IMR-90 (cell line): ENCODE data around the gene MARCHF6. TPM values are rescaled to one million over a fixed set of nuclear protein-coding genes. Genes with fewer than 3 reads are reported as not detected.

ENCODE experiments used
- ATAC-seq: fragments of 200-7000 bp; cut with Tn5 transposase; 2 replicates; pipeline ENCODE4 v1.9.1; 2020; ENCODE audit warnings: low read depth, mild to moderate bottlenecking, moderate library complexity
- BruUV-seq: library from RNA; stranded (reverse); fragments of 400-500 nt; replicated peaks from 2 replicates; lab custom pipeline; 2021; lab: Mats Ljungman, UMichigan
- CTCF ChIA-PET: fragments of 300-600 bp; formaldehyde crosslinking; extraction: SDS; loops from one replicate; lab custom pipeline; 2021; ENCODE audit warnings: antibody characterized with exemption; lab: Yijun Ruan, JAX
- POLR2A ChIA-PET: fragments of 300-600 bp; sonication (Branson Sonifier 250); formaldehyde crosslinking; loops from one replicate; lab custom pipeline; 2022; ENCODE audit warnings: antibody characterized with exemption; ENCODE audit not compliant: unreplicated experiment; lab: Charles Lee
- DNase-seq: peaks from one replicate; pipeline ENCODE4 v3.0.0; 2013
- H2AFZ ChIP-seq: replicated peaks from 2 replicates; pipeline ENCODE3; 2013; ENCODE audit warnings: low read length, mild to moderate bottlenecking; ENCODE audit not compliant: poor library complexity
- H2AK5ac ChIP-seq: 2 replicates; pipeline ENCODE4 v1.6.1; 2013; ENCODE audit warnings: low read depth, low read length, inconsistent platforms
- H2AK9ac ChIP-seq: replicated peaks from 2 replicates; pipeline ENCODE3; 2013; ENCODE audit warnings: mild to moderate bottlenecking, low read depth, low read length, moderate library complexity; ENCODE audit not compliant: poor library complexity
- H2BK120ac ChIP-seq: 2 replicates; pipeline ENCODE4 v1.6.1; 2013; ENCODE audit warnings: low read depth, low read length, inconsistent platforms
- H2BK15ac ChIP-seq: 3 replicates; pipeline ENCODE4 v1.6.1; 2013; ENCODE audit warnings: low read depth, low read length, inconsistent platforms
- H2BK20ac ChIP-seq: 2 replicates; pipeline ENCODE4 v1.6.1; 2013; ENCODE audit warnings: low read depth, mild to moderate bottlenecking, inconsistent platforms, low read length, moderate library complexity
- H2BK5ac ChIP-seq: 2 replicates; pipeline ENCODE4 v1.6.1; 2013; ENCODE audit warnings: mild to moderate bottlenecking, low read depth, low read length, inconsistent platforms; ENCODE audit not compliant: poor library complexity, severe bottlenecking
- H3K14ac ChIP-seq: replicated peaks from 2 replicates; pipeline ENCODE4 v1.6.1; 2013; ENCODE audit warnings: low read depth, low read length, inconsistent platforms
- H3K18ac ChIP-seq: 2 replicates; pipeline ENCODE4 v1.6.1; 2013; ENCODE audit warnings: low read depth, low read length, control low read depth
- H3K23ac ChIP-seq: 2 replicates; pipeline ENCODE4 v1.6.1; 2013; ENCODE audit warnings: low read depth, low read length, inconsistent platforms
- H3K27ac ChIP-seq: 2 replicates; pipeline ENCODE4 v1.5.1; 2013; ENCODE audit warnings: mild to moderate bottlenecking, control low read depth, low read length; ENCODE audit not compliant: insufficient read depth
- H3K27me3 ChIP-seq: 2 replicates; pipeline ENCODE4 v1.6.1; 2013; ENCODE audit warnings: low read length; ENCODE audit not compliant: control insufficient read depth, insufficient read depth
- H3K36me3 ChIP-seq: 2 replicates; pipeline ENCODE4 v1.6.1; 2013; ENCODE audit warnings: low read length, mixed read lengths; ENCODE audit not compliant: control insufficient read depth, insufficient read depth
- H3K4ac ChIP-seq: 2 replicates; pipeline ENCODE4 v1.6.1; 2013; ENCODE audit warnings: low read depth, low read length, inconsistent platforms
- H3K4me1 ChIP-seq: 2 replicates; pipeline ENCODE4 v1.6.1; 2013; ENCODE audit warnings: low read length, mixed read lengths; ENCODE audit not compliant: control insufficient read depth, insufficient read depth
- H3K4me2 ChIP-seq: 2 replicates; pipeline ENCODE4 v1.6.1; 2013; ENCODE audit warnings: low read depth, mild to moderate bottlenecking, control low read depth, low read length, moderate library complexity
- H3K4me3 ChIP-seq: 2 replicates; pipeline ENCODE4 v1.5.1; 2013; ENCODE audit warnings: low read depth, mild to moderate bottlenecking, control low read depth, low read length, moderate library complexity; ENCODE audit not compliant: insufficient read depth
- H3K56ac ChIP-seq: 2 replicates; pipeline ENCODE4 v1.6.1; 2013; ENCODE audit warnings: low read length, inconsistent platforms; ENCODE audit not compliant: insufficient read depth; ENCODE audit errors: extremely low read depth
- H3K79me1 ChIP-seq, 2 experiments: 2 replicates each; pipeline ENCODE4 v1.6.1; 2013; ENCODE audit warnings: low read length in 2 of 2, inconsistent platforms in 1 of 2, low read depth in 1 of 2
- H3K9ac ChIP-seq: 2 replicates; pipeline ENCODE4 v1.6.1; 2013; ENCODE audit warnings: low read depth, low read length, control low read depth
- H3K9me1 ChIP-seq: 2 replicates; pipeline ENCODE4 v1.6.1; 2013; ENCODE audit warnings: low read length, inconsistent platforms; ENCODE audit not compliant: insufficient read depth
- H3K9me3 ChIP-seq: 2 replicates; pipeline ENCODE4 v1.6.1; 2013; ENCODE audit warnings: low read length; ENCODE audit not compliant: control insufficient read depth, insufficient read depth
- H4K20me1 ChIP-seq: 2 replicates; pipeline ENCODE4 v1.6.1; 2013; ENCODE audit warnings: low read length, inconsistent platforms; ENCODE audit not compliant: insufficient read depth
- H4K5ac ChIP-seq: 2 replicates; pipeline ENCODE4 v1.6.1; 2013; ENCODE audit warnings: mild to moderate bottlenecking, low read depth, low read length, control low read depth
- H4K8ac ChIP-seq, 2 experiments: 2 replicates each; pipeline ENCODE4 v1.6.1; 2013; ENCODE audit warnings: low read depth in 2 of 2, low read length in 2 of 2, control low read depth in 1 of 2, inconsistent platforms in 1 of 2
- H4K91ac ChIP-seq: 2 replicates; pipeline ENCODE4 v1.6.1; 2013; ENCODE audit warnings: low read depth, low read length, inconsistent platforms; ENCODE audit not compliant: insufficient read depth
- BHLHE40 ChIP-seq: fragments of 150-350 bp; IDR thresholded peaks from 2 replicates; pipeline ENCODE4 v1.6.1; 2016; ENCODE audit warnings: mild to moderate bottlenecking, low read depth, low read length
- CEBPB ChIP-seq: IDR thresholded peaks from 2 replicates; pipeline ENCODE4 v1.6.1; 2012; ENCODE audit warnings: low read depth, low read length, improper control_type of control experiment
- CHD1 ChIP-seq: IDR thresholded peaks from 2 replicates; pipeline ENCODE4 v1.6.1; 2012; ENCODE audit warnings: low read depth, low read length, improper control_type of control experiment
- CTCF ChIP-seq: conservative IDR thresholded peaks from 2 replicates; pipeline ENCODE4 v1.5.1; 2012; ENCODE audit warnings: mild to moderate bottlenecking, low read depth, low read length, improper control_type of control experiment
- ELK1 ChIP-seq: fragments of 150-350 bp; IDR thresholded peaks from 2 replicates; pipeline ENCODE4 v1.6.1; 2016; ENCODE audit warnings: low read depth, mild to moderate bottlenecking, low read length, moderate library complexity, borderline replicate concordance
- FOS ChIP-seq: fragments of 150-350 bp; IDR thresholded peaks from 2 replicates; pipeline ENCODE4 v1.6.1; 2016; ENCODE audit warnings: low read depth, low read length
- MAZ ChIP-seq: IDR thresholded peaks from 2 replicates; pipeline ENCODE4 v1.6.1; 2012; ENCODE audit warnings: low read depth, mild to moderate bottlenecking, low read length, improper control_type of control experiment, moderate library complexity, borderline replicate concordance
- MXI1 ChIP-seq: IDR thresholded peaks from 2 replicates; pipeline ENCODE4 v1.6.1; 2012; ENCODE audit warnings: low read depth, mild to moderate bottlenecking, low read length, moderate library complexity, borderline replicate concordance
- NFE2L2 ChIP-seq: fragments of 150-350 bp; IDR thresholded peaks from 2 replicates; pipeline ENCODE4 v1.6.1; 2016; ENCODE audit warnings: low read depth, mild to moderate bottlenecking, low read length
- POLR2A ChIP-seq: IDR thresholded peaks from 2 replicates; pipeline ENCODE4 v1.6.1; 2012; ENCODE audit warnings: mild to moderate bottlenecking, low read depth, low read length
- RAD21 ChIP-seq: IDR thresholded peaks from 2 replicates; pipeline ENCODE4 v1.6.1; 2012; ENCODE audit warnings: low read length, improper control_type of control experiment
- RCOR1 ChIP-seq: IDR thresholded peaks from 2 replicates; pipeline ENCODE4 v1.6.1; 2012; ENCODE audit warnings: mild to moderate bottlenecking, low read length, improper control_type of control experiment; ENCODE audit not compliant: insufficient replicate concordance
- RFX5 ChIP-seq: IDR thresholded peaks from 2 replicates; pipeline ENCODE4 v1.8.0; 2012; ENCODE audit warnings: low read depth, mild to moderate bottlenecking, low read length, moderate library complexity
- SMC3 ChIP-seq: fragments of 150-350 bp; IDR thresholded peaks from 2 replicates; pipeline ENCODE4 v1.6.1; 2016; ENCODE audit warnings: low read depth, mild to moderate bottlenecking, antibody characterized with exemption, low read length, moderate library complexity
- USF2 ChIP-seq: fragments of 150-350 bp; IDR thresholded peaks from 2 replicates; pipeline ENCODE4 v1.6.1; 2017; ENCODE audit warnings: mild to moderate bottlenecking, antibody characterized with exemption, low read length, low read depth
- WGBS, 2 experiments: methylation state at CpG; one replicate each; pipeline versions ENCODE4 v1.1.5 to v1.1.7; 2013; ENCODE audit warnings: missing lambda C conversion rate in 2 of 2; ENCODE audit not compliant: insufficient read length in 1 of 2; ENCODE audit errors: extremely low coverage in 2 of 2; 5-methylcytosine and 5-hydroxymethylcytosine counted together
- dilution Hi-C: fragments of 300-500 bp; cut with HindIII; formaldehyde crosslinking; loops from one replicate; pipeline ENCODE4 v1.14.3; 2018; ENCODE audit warnings: low sequenced_read_pairs; ENCODE audit not compliant: unreplicated experiment
- in situ Hi-C: fragments of 300-500 bp; cut with MboI; formaldehyde crosslinking; loops from 3 replicates; pipeline ENCODE4 v1.14.3; 2019; ENCODE audit warnings: low sequenced_read_pairs, inconsistent platforms, mixed read lengths
- intact Hi-C: fragments of 100-400 bp; cut with micrococcal nuclease; formaldehyde crosslinking; loops from 2 replicates; pipeline ENCODE4 v1.10.0; 2022
- polyA plus RNA-seq, 3 experiments: library from polyadenylated mRNA; depleted of rRNA; stranded (reverse); fragments of >200 nt; gene quantifications; 2 replicates each; pipeline ENCODE4 v1.2.3, GENCODE V29; 2012; ENCODE audit warnings: low replicate concordance in 1 of 3
- total RNA-seq: library from RNA; depleted of rRNA; stranded (reverse); fragments of >200 nt; gene quantifications from 2 replicates; pipeline ENCODE4 v1.2.3, GENCODE V29; 2012

The MARCHF6 gene
- total and polyA plus RNA-seq, 2 of the 4 experiments (the other 2 are of a cell fraction), result 55.2 to 62.6 TPM

DNA sequence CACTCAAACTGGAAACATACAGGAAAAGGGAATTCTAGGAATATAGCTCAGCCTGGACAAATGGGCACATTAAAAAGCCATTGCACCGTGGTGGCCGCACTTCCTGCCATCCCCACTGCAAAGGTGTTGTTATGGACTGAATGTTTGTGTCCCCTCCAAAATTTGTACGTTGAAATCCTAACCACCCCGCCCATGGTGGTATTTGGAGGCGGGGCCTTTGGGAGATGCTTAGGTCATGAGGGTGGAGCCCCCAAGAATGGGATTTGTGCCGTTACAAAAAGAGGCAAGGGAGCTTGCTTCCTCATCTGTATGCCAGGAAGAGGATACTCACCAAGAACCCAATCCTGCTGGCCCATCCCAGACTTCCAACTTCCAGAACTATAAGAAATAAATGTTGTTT, 44.7 kb upstream of the MARCHF6 start:
- Histone ChIP-seq H3K36me3 (peaks cover 2% of the 10 kb centered on the region; the same call in 1 of the 2 replicates), H3K9ac (no peak overlapping the region), H3K4me2 (no peak overlapping the region), H3K18ac (no peak overlapping the region), H2BK5ac (no peak overlapping the region), H4K5ac (no peak overlapping the region), H3K23ac (no peak overlapping the region), H2AK5ac (0 out of 2 replicates have a peak overlapping the region, but pooled peaks have one; percentile 18), H4K91ac (no peak overlapping the region), H3K79me1 (peaks cover 0 to 15% of the 10 kb centered on the region in 2 experiments; a peak in 1 of 4 replicates), H3K4me3 (no peak overlapping the region), H2AFZ (peak overlapping the region; percentile 10), H2BK20ac (no peak overlapping the region), H3K9me1 (0 out of 2 replicates have a peak, but pooled peaks cover 5% of the 10 kb centered on the region), H2BK15ac (no peak overlapping the region), H4K20me1 (no peaks in the 10 kb centered on the region), H3K4me1 (peaks cover 8% of the 10 kb centered on the region), H3K14ac (no peak overlapping the region), H2AK9ac (peak overlapping the region; percentile 68), H3K27me3 (no peaks in the 10 kb centered on the region; the same call in 1 of the 2 replicates), H3K4ac (no peak overlapping the region), H2BK120ac (no peak overlapping the region), H4K8ac (no peak overlapping the region), H3K9me3 (no peaks in the 10 kb centered on the region), H3K27ac (no peak overlapping the region), H3K56ac (no peak overlapping the region)
- dilution Hi-C loops, result no loop called here
- BruUV-seq, result no TSS peak
- intact Hi-C loops, result no loop called here
- ChIA-PET POLR2A (no interaction called here), CTCF (no interaction called here)
- in situ Hi-C loops, result no loop called here
- no CpG with 5 or more reads among the region's 6 CpGs for WGBS, 2 experiments
- DNase-seq (no peak), ATAC-seq (no peak)
- TF ChIP-seq CTCF (no peak), MXI1 (no peak), RCOR1 (no peak), USF2 (no peak), CEBPB (no peak), BHLHE40 (no peak), NFE2L2 (no peak), ELK1 (no peak), MAZ (no peak), RAD21 (no peak), FOS (no peak), SMC3 (no peak), CHD1 (no peak), RFX5 (no peak), POLR2A (no peak)
